GM12874 (cell line): ENCODE results near the gene AGO1.

ENCODE experiments used
- TF ChIP-seq, protein P1 (sequence below): IDR thresholded peaks from 2 replicates; pipeline ENCODE4 v1.5.1; 2011; ENCODE audit warnings: low read depth, mild to moderate bottlenecking, control low read depth, low read length, moderate library complexity; ENCODE audit not compliant: insufficient read depth

Gene AGO1

DNA sequence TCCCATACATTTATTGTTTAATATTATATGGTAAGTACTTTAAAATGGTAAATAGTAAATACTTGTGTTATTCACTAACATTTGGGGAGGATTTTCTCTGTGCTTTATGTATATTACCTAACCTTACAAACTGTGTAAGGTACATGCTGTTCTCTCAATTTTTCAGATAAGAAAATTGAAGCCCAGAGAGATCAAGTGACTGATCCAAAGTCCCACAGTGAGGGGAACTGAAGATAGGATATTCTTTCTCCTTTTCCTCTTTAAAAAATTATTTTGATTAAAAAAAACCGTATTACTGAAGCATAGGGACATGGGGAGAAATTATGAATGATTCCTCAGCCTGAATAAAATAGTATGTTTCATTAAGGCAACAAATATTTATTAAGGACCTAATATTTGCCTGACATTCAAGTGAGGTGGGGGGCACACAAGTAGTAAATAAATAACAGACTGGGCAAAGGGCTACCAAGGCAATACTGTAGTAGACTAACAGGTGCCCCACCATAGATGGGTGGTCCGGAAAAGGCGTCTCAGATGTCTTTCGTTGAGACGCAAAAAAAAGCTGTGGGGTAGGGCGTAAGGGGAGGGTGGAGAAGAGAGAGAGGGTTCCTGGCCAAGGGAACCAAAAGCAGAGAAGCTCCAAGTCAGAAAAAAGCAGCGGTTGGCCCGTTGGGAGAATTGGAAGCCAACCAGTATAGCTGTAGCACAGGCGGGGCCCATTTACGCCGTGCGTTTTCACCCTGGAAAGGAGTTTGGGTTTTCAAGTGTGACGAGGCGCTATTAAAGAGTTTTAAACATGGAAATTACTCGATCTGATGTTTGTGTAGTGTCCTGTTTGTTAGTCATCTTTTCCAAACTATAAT lies 47.0 kb downstream of the AGO1 start:
- TF ChIP-seq, protein P1, sequence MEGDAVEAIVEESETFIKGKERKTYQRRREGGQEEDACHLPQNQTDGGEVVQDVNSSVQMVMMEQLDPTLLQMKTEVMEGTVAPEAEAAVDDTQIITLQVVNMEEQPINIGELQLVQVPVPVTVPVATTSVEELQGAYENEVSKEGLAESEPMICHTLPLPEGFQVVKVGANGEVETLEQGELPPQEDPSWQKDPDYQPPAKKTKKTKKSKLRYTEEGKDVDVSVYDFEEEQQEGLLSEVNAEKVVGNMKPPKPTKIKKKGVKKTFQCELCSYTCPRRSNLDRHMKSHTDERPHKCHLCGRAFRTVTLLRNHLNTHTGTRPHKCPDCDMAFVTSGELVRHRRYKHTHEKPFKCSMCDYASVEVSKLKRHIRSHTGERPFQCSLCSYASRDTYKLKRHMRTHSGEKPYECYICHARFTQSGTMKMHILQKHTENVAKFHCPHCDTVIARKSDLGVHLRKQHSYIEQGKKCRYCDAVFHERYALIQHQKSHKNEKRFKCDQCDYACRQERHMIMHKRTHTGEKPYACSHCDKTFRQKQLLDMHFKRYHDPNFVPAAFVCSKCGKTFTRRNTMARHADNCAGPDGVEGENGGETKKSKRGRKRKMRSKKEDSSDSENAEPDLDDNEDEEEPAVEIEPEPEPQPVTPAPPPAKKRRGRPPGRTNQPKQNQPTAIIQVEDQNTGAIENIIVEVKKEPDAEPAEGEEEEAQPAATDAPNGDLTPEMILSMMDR, result no peak

DNA sequence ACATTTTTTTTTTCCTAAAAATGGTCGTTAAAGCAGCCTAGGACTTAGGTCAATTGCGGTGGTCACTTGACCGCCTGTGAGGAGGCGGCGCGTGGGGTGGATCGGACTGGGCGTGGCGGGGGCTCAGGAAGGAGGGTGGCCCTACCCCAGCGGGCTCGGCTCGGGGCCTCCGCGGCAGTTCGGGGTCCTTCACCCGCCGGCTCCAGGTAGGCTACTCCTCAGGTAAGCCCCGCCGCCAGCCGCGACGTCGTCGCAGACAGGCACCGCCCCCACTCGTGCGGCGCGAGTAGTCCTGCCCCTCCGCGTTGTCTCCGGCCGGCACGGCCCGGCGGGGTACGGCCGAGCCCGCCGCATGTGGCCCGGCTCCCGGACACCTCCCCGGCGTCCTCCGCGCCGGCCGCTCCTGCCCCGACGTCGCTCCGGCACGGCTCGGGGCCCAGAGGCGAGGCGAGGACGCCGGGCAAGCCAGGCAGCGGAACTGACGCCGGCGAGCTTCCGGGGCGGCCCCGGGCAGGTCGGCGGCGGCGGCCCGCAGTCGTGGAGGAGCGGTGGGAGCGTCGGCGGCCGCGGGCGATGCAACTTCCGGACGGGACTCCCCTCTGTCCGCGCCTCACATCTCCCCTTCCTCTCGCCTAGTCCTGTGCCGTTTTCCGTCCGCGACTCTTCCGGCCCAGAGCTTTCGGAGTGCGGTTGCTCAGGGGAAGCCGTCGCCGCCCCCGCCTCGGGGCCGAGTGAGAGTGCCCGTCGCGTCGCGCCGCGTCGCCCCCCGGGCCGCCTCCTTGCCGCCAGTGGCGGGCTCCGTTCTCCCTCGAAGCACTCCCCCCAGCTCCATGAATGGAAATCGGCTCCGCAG lies 47.8 kb downstream of the AGO1 start, which contains the start of gene AGO3:
AGO3 (plus strand) TSS at position 513 of the 853 bp plus-strand sequence; CDS start at position 835, 322 bp downstream.
- TF ChIP-seq, protein P1, result no peak

DNA sequence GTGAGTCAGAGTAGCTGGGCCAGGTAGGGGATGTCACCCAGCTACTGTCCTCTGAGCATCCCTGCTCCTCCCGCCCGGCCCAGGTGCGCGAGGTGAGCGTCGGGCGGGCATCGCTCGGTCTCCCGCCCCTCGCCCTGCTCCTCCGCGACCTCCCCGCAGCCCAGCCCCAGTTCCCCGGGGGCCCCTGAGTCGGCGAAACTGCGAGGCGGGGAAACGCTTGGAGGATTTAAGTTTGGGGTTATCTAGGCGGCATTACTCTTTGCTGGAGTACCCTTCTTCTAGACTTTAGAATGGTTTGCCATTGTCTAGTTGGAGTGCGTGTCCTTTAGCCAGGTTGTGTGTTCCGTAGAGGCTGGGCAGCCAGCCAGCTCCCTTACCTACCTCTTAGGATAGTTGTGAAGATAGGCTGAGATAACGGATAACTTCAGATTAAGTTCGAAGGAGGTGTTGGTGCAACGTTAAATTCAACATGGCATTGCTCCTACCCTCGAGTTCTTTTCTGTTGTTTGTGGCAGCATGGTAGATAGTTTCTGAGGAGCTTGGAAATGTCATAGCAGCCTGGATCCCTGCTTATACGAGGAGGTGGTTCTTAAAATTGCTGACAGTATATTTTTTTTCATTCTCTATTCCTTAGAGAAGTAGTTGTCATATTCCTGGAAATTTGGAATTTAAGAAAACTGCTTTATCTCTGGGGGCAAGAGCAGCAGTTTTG lies 48.6 kb downstream of the AGO1 start:
- TF ChIP-seq, protein P1, result no peak

- TF ChIP-seq, protein P1, result no peak
These were observed 49.2 kb downstream of the AGO1 start for GRCh38 chr1:35932158-35932636.

- TF ChIP-seq, protein P1, result no peak
These were observed 49.9 kb downstream of the AGO1 start for GRCh38 chr1:35932941-35933340.

DNA sequence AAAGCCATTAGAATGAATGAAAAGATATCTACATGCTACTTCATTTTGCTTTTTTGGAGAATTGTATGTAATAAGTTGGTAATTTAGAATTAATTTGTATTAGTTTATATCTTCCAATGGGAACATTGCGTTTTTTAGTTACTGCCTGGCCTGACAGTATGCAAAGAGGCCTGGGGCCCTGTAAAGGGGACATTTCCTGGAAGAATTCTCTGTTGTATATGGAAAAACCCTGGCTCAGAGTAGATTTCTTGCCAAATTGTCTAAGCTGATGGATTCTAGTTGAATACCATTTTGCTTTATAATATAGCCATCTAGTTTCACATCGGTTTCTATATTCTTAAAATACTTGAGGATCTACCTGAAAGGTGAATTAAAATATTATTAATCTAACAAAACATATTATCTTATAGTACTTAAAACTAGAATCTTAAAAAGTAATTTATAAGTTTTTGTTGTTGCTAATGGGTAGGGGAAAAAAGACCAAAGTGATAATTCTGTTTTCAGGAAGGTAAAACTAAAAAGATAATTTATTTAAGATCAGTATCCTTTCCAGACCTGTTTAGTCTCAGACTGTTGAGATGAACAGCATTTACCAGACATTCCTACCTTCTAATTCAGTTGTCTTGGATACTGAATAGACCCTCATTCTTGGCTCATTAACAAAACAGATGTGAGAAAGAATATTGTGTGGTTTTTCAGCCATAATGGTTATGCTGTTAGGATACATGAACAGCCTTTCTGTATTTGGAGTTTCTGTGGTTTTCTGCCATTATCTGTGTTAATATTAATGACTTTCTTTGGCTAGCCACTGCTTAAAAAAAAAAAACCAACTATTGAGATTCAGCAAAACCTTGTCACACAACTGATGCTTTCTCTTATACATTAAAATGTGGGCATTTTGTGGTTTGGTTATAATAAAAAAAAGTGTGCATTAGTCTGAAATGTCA lies 52.7 kb downstream of the AGO1 start:
- TF ChIP-seq, protein P1, result no peak
